ENCODE results near the gene ARID1A.
A peak's percentile ranks its signal among the peaks of the same experiment; 100 is the strongest.

The ARID1A gene

GRCh38 chr1:26697978-26698849 lies 2.4 kb downstream of the ARID1A start:
- DNase-seq (ENCODE audit: low read depth): peak; percentile 84
- H3K4me3 ChIP-seq (ENCODE audit: low read depth, low read length): peak overlapping the region; percentile 88
- no peak for TF ChIP-seq CTCF (IDR thresholded peaks at IDR 0.05; ENCODE audit: insufficient read depth, low read depth, low read length, missing control alignments)

- DNase-seq (ENCODE audit: low read depth): peak; percentile 79
- TF ChIP-seq CTCF (IDR thresholded peaks at IDR 0.05; ENCODE audit: insufficient read depth, low read depth, low read length, missing control alignments): no peak
- peak overlapping the region; percentile 88 for H3K4me3 ChIP-seq (ENCODE audit: low read depth, low read length)
These were observed 4.9 kb downstream of the ARID1A start for GRCh38 chr1:26700711-26701110.

GRCh38 chr1:26701266-26701994 lies 5.6 kb downstream of the ARID1A start:
- peak; percentile 45 for DNase-seq (ENCODE audit: low read depth)
- H3K4me3 ChIP-seq (ENCODE audit: low read depth, low read length): peak overlapping the region; percentile 88
- TF ChIP-seq CTCF (IDR thresholded peaks at IDR 0.05; ENCODE audit: insufficient read depth, low read depth, low read length, missing control alignments): no peak

GRCh38 chr1:26701995-26702679 lies 6.3 kb downstream of the ARID1A start:
- DNase-seq (ENCODE audit: low read depth): no peak
- TF ChIP-seq CTCF (IDR thresholded peaks at IDR 0.05; ENCODE audit: insufficient read depth, low read depth, low read length, missing control alignments): no peak
- peak overlapping the region; percentile 88 for H3K4me3 ChIP-seq (ENCODE audit: low read depth, low read length)

GRCh38 chr1:26702680-26703038 lies 6.8 kb downstream of the ARID1A start:
- TF ChIP-seq CTCF (IDR thresholded peaks at IDR 0.05; ENCODE audit: insufficient read depth, low read depth, low read length, missing control alignments): no peak
- peak; percentile 63 for DNase-seq (ENCODE audit: low read depth)
- peak overlapping the region; percentile 88 for H3K4me3 ChIP-seq (ENCODE audit: low read depth, low read length)

- no peak for TF ChIP-seq CTCF (IDR thresholded peaks at IDR 0.05; ENCODE audit: insufficient read depth, low read depth, low read length, missing control alignments)
These were observed 7.7 kb downstream of the ARID1A start for GRCh38 chr1:26703478-26703877.

More at GRCh38 chr1:26703478-26703877, 7.7 kb downstream of the ARID1A start:
- H3K4me3 ChIP-seq (ENCODE audit: low read depth, low read length): 0 out of 2 replicates have a peak overlapping the region, but pooled peaks have one; percentile 9
- no peak for DNase-seq (ENCODE audit: low read depth)

Measured in GM12865 (cell line).